Neural progenitor cell (in vitro differentiated cells): ENCODE results near the gene HOXA10.

Experiments
- EZH2 ChIP-seq: fragments of 200-600 bp; sonication (generic); IDR thresholded peaks from 2 replicates; pipeline ENCODE4 v1.6.1; 2017; ENCODE audit warnings: antibody characterized with exemption, mild to moderate bottlenecking, moderate library complexity
- EZH2phosphoT487 ChIP-seq: fragments of 200-600 bp; sonication (generic); IDR thresholded peaks from 2 replicates; pipeline ENCODE4 v1.6.1; 2017; ENCODE audit warnings: antibody characterized with exemption
- TF ChIP-seq, protein P1 (sequence below): fragments of 200-600 bp; sonication (generic); IDR thresholded peaks from 2 replicates; pipeline ENCODE4 v1.5.1; 2017; ENCODE audit warnings: antibody characterized with exemption, mild to moderate bottlenecking

DNA sequence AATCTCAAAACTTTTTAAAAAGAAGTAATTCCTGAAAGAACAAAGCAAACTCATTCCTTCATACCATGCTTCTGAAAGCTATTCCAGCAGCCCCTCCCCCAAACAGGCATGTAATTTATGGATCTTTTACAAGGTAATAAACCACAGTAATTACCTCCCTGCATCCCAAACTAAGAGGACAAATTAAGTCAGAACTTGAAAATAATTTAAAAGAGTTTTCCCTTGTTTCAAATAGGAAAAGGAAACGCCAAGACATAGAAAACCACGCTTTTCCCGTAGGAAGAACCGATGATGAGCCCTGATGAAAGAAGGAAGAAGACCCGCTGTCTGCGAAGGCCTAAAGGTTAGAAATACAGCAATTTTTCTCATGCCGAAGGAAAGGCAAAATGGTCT, 52.4 kb downstream of the HOXA10 start:
- TF ChIP-seq, protein P1, sequence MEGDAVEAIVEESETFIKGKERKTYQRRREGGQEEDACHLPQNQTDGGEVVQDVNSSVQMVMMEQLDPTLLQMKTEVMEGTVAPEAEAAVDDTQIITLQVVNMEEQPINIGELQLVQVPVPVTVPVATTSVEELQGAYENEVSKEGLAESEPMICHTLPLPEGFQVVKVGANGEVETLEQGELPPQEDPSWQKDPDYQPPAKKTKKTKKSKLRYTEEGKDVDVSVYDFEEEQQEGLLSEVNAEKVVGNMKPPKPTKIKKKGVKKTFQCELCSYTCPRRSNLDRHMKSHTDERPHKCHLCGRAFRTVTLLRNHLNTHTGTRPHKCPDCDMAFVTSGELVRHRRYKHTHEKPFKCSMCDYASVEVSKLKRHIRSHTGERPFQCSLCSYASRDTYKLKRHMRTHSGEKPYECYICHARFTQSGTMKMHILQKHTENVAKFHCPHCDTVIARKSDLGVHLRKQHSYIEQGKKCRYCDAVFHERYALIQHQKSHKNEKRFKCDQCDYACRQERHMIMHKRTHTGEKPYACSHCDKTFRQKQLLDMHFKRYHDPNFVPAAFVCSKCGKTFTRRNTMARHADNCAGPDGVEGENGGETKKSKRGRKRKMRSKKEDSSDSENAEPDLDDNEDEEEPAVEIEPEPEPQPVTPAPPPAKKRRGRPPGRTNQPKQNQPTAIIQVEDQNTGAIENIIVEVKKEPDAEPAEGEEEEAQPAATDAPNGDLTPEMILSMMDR: no peak
- TF ChIP-seq EZH2 (no peak), EZH2phosphoT487 (no peak)
